A673 (cell line): ENCODE measurements around the gene MT1G. TPM values are rescaled to one million over a fixed set of nuclear protein-coding genes. Genes with fewer than 3 reads are reported as not detected.

Experiments used
- BruUV-seq: library from RNA; stranded (reverse); fragments of 400-500 nt; replicated peaks from 2 replicates; lab custom pipeline; 2021; lab: Mats Ljungman, UMichigan
- CTCF ChIA-PET: fragments of 300-600 bp; sonication (Branson Sonifier 250); formaldehyde crosslinking; loops from one replicate; lab custom pipeline; 2022; ENCODE audit warnings: antibody characterized with exemption; lab: Charles Lee
- POLR2A ChIA-PET: fragments of 300-600 bp; sonication (Branson Sonifier 250); formaldehyde crosslinking; loops from one replicate; lab custom pipeline; 2022; ENCODE audit warnings: antibody characterized with exemption; ENCODE audit not compliant: low non-redundant PET; lab: Charles Lee
- DNase-seq: peaks from one replicate; pipeline ENCODE4 v3.0.0-alpha.2; 2015; ENCODE audit warnings: low spot score
- H3K27ac ChIP-seq: fragments of 200-600 bp; sonication (generic); 2 replicates; pipeline ENCODE4 v1.5.1; 2016; ENCODE audit warnings: mixed run types, low read depth, mild to moderate bottlenecking, mixed read lengths, antibody characterized with exemption, low read length; ENCODE audit not compliant: poor library complexity, severe bottlenecking
- H3K27me3 ChIP-seq: fragments of 200-600 bp; sonication (generic); replicated peaks from 2 replicates; pipeline ENCODE4 v1.6.1; 2017; ENCODE audit warnings: mixed run types, low read depth, mild to moderate bottlenecking, mixed read lengths, antibody characterized with exemption, low read length; ENCODE audit not compliant: insufficient read depth, poor library complexity
- H3K36me3 ChIP-seq: fragments of 200-600 bp; sonication (generic); 2 replicates; pipeline ENCODE4 v1.6.1; 2016; ENCODE audit warnings: mixed run types, mild to moderate bottlenecking, mixed read lengths, antibody characterized with exemption, low read length; ENCODE audit not compliant: insufficient read depth, poor library complexity, severe bottlenecking
- H3K4me1 ChIP-seq: fragments of 200-600 bp; sonication (generic); 2 replicates; pipeline ENCODE4 v1.6.1; 2017; ENCODE audit warnings: mixed run types, mild to moderate bottlenecking, mixed read lengths, antibody characterized with exemption, low read length; ENCODE audit not compliant: insufficient read depth, poor library complexity, severe bottlenecking
- H3K4me3 ChIP-seq: fragments of 200-600 bp; sonication (generic); 2 replicates; pipeline ENCODE4 v1.5.1; 2016; ENCODE audit warnings: low read depth, mixed run types, mild to moderate bottlenecking, mixed read lengths, low read length; ENCODE audit not compliant: poor library complexity, severe bottlenecking
- H3K9me3 ChIP-seq: fragments of 200-600 bp; sonication (generic); 2 replicates; pipeline ENCODE4 v1.6.1; 2016; ENCODE audit warnings: mixed run types, low read depth, mild to moderate bottlenecking, mixed read lengths, antibody characterized with exemption, low read length; ENCODE audit not compliant: poor library complexity, severe bottlenecking
- CTCF ChIP-seq: fragments of 300-800, 200-600 bp; sonication (generic); conservative IDR thresholded peaks from 2 replicates; pipeline ENCODE4 v1.5.1; 2017; ENCODE audit warnings: low read depth, mild to moderate bottlenecking, antibody characterized with exemption, low read length, moderate library complexity, mixed read lengths
- EZH2 ChIP-seq: fragments of 200-600 bp; sonication (generic); IDR thresholded peaks from 2 replicates; pipeline ENCODE4 v1.6.1; 2017; ENCODE audit warnings: borderline replicate concordance, low read depth, mild to moderate bottlenecking, mixed read lengths, antibody characterized with exemption, low read length; ENCODE audit not compliant: poor library complexity, severe bottlenecking
- intact Hi-C: fragments of 100-400 bp; cut with micrococcal nuclease; formaldehyde crosslinking; loops from one replicate; pipeline ENCODE4 v1.10.0; 2022; ENCODE audit not compliant: unreplicated experiment
- total RNA-seq: library from RNA; stranded (reverse); gene quantifications from 2 replicates; pipeline ENCODE4 v1.2.3, GENCODE V29; 2021

Gene MT1G
- total RNA-seq, 1 experiment from 2014 or later, result 48.8 TPM

GRCh38 chr16:56664506-56664905 is 3.4 kb downstream of the MT1G start:
- Histone ChIP-seq H3K36me3 (no peaks in the 10 kb centered on the region), H3K27ac (no peak overlapping the region), H3K9me3 (no peaks in the 10 kb centered on the region), H3K27me3 (peaks cover 43% of the 10 kb centered on the region), H3K4me1 (no peaks in the 10 kb centered on the region), H3K4me3 (no peak overlapping the region)
- DNase-seq, result no peak
- no TSS peak for BruUV-seq
- ChIA-PET CTCF (no interaction called here), POLR2A (no interaction called here)
- TF ChIP-seq EZH2 (no peak), CTCF (no peak)
- intact Hi-C loops, result no loop called here

DNA sequence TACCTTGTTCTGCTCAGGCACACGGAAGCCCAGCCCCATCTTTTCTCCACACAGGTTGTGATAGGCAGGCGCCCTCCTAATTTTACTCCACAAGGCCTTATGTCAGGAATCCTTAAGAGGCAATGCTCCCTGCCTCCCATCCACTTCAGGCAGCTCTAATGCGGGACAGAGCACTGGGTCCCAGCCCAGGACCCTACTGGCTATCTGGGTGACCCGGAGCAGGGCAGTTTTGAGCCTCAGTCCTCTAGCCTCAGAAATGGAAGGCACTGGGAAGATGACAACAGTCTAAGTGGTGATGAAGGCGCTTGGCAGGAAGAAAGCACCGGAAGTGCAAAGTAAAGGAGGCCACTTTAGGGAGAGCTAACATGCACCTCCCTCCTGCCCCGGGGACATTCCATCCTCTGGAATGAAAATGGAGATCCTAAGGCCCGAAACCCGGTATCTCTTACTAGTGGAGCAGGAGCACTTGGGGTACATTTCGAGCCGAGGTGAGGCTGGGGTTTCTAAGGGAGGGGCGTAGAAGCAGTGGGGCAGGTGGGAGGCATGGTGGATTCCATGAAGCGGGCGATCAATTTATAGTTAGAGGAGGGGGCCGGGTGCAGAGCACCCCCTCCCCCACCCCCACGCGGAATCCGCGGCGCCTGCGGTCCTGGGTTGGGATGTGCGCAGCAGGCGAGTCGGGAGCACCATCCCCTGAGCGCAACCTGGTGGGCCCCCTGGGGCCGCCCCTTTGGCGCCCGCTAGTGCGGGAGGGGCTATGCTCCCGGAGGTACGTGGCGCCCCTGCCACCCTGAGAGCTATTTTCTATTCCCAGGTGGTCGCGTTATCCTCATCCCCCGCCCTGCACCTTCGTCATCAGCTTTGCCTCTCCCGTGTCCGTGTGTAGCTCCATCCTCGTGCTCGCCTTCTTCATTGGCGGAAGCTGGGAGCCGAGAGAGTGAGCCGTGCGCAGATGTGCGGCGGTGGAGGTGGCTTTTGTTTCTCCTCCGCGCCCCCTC is 5.2 kb downstream of the MT1G start:
- ChIA-PET POLR2A (no interaction called here), CTCF (no interaction called here)
- Histone ChIP-seq H3K4me3 (peak overlapping the region; percentile 15), H3K4me1 (no peaks in the 10 kb centered on the region), H3K27ac (no peak overlapping the region), H3K9me3 (no peaks in the 10 kb centered on the region), H3K36me3 (no peaks in the 10 kb centered on the region), H3K27me3 (peaks cover 25% of the 10 kb centered on the region)
- TF ChIP-seq CTCF (no peak), EZH2 (no peak)
- BruUV-seq, result no TSS peak
- no peak for DNase-seq
- intact Hi-C loops, result no loop called here

- Histone ChIP-seq H3K36me3 (no peaks in the 10 kb centered on the region), H3K27me3 (peaks cover 12% of the 10 kb centered on the region), H3K4me1 (no peaks in the 10 kb centered on the region), H3K4me3 (peak overlapping the region; percentile 66), H3K9me3 (no peaks in the 10 kb centered on the region), H3K27ac (no peak overlapping the region)
- no peak for TF ChIP-seq CTCF
- TF ChIP-seq EZH2, result no peak
- intact Hi-C loops, result no loop called here
- no peak for DNase-seq
- POLR2A ChIA-PET, result no interaction called here
- BruUV-seq, result TSS peak; percentile 84
- CTCF ChIA-PET, result no interaction called here
These were observed 9.5 kb downstream of the MT1G start for GRCh38 chr16:56658327-56658875.
